ENCODE results near the gene WIPF3.

- TF ChIP-seq CEBPB (IDR thresholded peaks at IDR 0.05; ENCODE audit: low read depth, low read length), result no peak
- TF ChIP-seq, protein P1, sequence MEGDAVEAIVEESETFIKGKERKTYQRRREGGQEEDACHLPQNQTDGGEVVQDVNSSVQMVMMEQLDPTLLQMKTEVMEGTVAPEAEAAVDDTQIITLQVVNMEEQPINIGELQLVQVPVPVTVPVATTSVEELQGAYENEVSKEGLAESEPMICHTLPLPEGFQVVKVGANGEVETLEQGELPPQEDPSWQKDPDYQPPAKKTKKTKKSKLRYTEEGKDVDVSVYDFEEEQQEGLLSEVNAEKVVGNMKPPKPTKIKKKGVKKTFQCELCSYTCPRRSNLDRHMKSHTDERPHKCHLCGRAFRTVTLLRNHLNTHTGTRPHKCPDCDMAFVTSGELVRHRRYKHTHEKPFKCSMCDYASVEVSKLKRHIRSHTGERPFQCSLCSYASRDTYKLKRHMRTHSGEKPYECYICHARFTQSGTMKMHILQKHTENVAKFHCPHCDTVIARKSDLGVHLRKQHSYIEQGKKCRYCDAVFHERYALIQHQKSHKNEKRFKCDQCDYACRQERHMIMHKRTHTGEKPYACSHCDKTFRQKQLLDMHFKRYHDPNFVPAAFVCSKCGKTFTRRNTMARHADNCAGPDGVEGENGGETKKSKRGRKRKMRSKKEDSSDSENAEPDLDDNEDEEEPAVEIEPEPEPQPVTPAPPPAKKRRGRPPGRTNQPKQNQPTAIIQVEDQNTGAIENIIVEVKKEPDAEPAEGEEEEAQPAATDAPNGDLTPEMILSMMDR (conservative IDR thresholded peaks at IDR 0.05; ENCODE audit: low read depth, low read length), result no peak
Measured at GRCh38 chr7:29940199-29940598, 133.9 kb downstream of the WIPF3 start.

All from IMR-90 (cell line).